LHCN-M2 (cell line): Measurements from ENCODE around the gene ARVCF. TPM values are rescaled to one million over a fixed set of nuclear protein-coding genes. Genes with fewer than 3 reads are reported as not detected.

Experiments
- DNase-seq: peaks from one replicate; pipeline ENCODE4 v3.0.0-alpha.2; 2012; ENCODE audit warnings: low read depth
- total RNA-seq: library from RNA; depleted of rRNA; stranded (reverse); fragments of >200 nt; gene quantifications from 2 replicates; pipeline ENCODE4 v1.2.3, GENCODE V29; 2014

Gene ARVCF
- total RNA-seq, 1 experiment from 2014 or later = 6.4 TPM

GRCh38 chr22:20032407-20032991 is 15.9 kb upstream of the ARVCF start:
- DNase-seq = no peak

- DNase-seq = no peak
Observed at GRCh38 chr22:20031732-20032406, 15.2 kb upstream of the ARVCF start.

- DNase-seq = no peak
Observed at GRCh38 chr22:20029550-20030225, 13.1 kb upstream of the ARVCF start.

- DNase-seq = no peak
Observed at GRCh38 chr22:20028855-20029549, 12.4 kb upstream of the ARVCF start.

- no peak for DNase-seq
Observed at GRCh38 chr22:20027966-20028854, 11.6 kb upstream of the ARVCF start.

- DNase-seq = no peak
Observed at GRCh38 chr22:20026996-20027601, 10.5 kb upstream of the ARVCF start.

GRCh38 chr22:20026204-20026908 is 9.7 kb upstream of the ARVCF start:
- no peak for DNase-seq

- DNase-seq = no peak
Observed at GRCh38 chr22:20025401-20026203, 9.0 kb upstream of the ARVCF start.

- DNase-seq = no peak
Observed at GRCh38 chr22:20024650-20025397, 8.2 kb upstream of the ARVCF start.

- DNase-seq = no peak
Observed at GRCh38 chr22:20024225-20024624, 7.6 kb upstream of the ARVCF start.

- DNase-seq = no peak
Observed at GRCh38 chr22:20022978-20023613, 6.5 kb upstream of the ARVCF start.

- no peak for DNase-seq
Observed at GRCh38 chr22:20022231-20022977, 5.8 kb upstream of the ARVCF start.

GRCh38 chr22:20021196-20022181 is 4.9 kb upstream of the ARVCF start:
- peak; percentile 37 for DNase-seq

GRCh38 chr22:20020533-20021195 is 4.0 kb upstream of the ARVCF start, which contains the start of gene TANGO2:
Gene TANGO2, plus strand, starts transcription at chr22:20021110. Its CDS starts 15,689 bp downstream, at chr22:20036799.
- DNase-seq = peak; percentile 82
